HG03139 (cell line): ENCODE results near the gene GCAT.

Experiments used
- ATAC-seq: cut with Tn5 transposase; IDR thresholded peaks from one replicate; pipeline ENCODE4 v1.9.1; 2021; ENCODE audit not compliant: unreplicated experiment

The GCAT gene

DNA sequence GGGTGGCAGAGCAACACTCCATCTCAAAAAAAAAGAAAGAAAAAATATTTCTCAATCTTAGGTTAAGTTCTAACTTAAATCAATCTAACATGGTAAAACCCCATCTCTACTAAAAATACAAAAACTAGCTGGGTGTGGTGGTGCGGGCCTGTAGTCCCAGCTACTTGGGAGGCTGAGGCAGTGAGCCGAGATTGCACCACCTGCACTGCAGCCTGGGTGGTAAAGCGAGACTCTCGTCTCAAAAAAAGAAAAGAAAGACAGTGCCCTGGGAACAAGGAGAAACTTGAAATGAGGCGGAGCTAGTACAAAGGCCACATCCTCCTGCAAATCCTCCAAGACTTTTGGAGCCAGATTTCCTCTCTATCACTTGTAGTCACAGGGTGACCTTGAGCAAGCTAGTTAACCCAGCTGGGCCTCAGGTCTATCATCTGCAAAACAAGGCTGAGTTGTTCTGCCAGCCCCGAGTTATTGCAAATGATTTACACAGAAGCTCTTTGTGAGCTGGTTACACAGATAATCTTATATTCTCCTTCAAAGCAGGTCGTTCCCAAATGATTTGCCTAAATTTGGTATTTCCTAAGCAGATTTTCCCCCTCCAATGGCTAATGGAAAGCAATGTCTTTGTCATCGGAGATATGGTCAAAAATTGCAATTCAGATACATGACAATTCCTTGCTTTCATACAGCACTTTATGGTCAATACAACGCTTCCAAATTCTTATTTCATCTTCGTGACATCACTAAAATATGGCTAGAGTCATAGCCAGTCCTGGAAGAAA is 34.5 kb downstream of the GCAT start:
- ATAC-seq, result no peak

DNA sequence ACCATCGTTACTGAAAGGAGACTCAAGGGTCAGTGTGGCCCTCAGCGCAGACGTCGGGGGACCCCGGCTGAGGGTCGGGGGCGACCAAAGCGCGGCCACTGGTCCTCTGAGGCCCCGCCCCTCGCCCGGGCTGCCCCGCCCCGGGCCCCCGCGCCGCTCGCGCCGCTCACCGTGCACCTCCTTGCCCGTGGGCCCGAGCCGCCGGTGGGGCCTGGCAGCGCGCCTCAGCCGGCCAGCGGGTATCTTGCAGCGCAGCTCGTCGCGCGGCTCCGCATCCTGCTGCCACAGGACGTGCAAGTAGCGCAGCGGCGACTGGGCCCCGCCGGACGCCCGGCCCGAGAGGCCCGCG is 36.0 kb downstream of the GCAT start:
- ATAC-seq, result peak; percentile 44

DNA sequence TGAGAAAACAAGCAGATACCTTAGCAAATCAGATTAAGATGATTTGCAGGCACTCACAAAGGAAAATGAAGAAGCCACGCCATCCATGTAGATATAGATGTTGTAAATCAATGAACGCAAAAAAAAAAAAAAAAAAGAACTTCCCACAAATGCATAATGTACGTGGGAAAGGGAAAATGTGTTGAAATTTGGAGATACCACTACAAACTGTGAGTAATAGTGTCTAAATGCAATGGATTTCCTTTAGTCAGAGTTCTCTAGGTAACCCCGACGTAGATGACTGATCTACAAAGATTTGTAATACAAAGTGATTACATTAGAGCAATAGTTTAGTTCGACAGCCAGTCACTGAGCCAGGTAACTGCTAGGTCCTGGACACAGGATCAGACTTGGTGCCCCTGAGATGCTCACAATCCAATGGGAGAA is 37.2 kb downstream of the GCAT start:
- ATAC-seq, result no peak

DNA sequence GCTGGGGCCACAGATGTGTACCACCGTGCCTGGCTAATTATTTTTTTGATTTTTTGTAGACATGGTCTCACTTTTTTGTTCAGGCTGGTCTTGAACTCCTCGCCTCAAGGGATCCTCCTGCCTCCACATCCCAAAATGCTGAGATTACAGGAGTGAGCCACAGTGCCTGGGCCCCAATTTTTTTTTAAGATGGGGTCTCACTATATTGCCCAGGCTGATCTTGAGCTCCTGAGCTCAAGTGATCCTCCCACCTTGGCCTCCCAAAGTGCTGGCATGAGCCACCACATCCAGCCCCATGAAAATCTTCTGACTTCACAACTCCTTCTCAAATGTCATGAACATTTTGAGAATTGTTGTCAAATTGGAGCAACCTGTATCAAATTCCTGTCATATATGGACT is 38.7 kb downstream of the GCAT start:
- no peak for ATAC-seq

DNA sequence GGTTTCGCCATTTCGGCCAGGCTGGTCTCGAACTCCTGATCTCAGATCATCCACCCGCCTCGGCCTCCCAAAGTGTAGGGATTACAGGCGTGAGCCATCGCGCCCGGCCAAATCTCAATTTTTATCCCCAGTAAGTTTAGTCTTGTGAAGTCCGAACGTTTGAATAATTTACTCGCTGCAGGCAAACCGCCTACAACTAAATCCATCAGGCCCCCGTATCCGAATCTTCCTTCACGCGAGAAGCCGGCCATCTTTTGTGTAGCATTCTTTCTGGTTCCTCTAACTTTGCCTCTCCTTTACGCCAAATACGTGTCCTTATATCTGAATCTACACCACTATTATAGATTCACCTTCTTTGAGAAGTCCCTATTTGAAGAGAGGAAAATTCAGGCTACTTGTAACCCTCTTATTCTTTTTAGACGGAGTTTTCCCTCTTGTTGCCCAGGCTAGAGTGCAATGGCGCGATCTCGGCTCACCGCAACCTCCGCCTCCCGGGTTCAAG is 40.9 kb downstream of the GCAT start:
- no peak for ATAC-seq

DNA sequence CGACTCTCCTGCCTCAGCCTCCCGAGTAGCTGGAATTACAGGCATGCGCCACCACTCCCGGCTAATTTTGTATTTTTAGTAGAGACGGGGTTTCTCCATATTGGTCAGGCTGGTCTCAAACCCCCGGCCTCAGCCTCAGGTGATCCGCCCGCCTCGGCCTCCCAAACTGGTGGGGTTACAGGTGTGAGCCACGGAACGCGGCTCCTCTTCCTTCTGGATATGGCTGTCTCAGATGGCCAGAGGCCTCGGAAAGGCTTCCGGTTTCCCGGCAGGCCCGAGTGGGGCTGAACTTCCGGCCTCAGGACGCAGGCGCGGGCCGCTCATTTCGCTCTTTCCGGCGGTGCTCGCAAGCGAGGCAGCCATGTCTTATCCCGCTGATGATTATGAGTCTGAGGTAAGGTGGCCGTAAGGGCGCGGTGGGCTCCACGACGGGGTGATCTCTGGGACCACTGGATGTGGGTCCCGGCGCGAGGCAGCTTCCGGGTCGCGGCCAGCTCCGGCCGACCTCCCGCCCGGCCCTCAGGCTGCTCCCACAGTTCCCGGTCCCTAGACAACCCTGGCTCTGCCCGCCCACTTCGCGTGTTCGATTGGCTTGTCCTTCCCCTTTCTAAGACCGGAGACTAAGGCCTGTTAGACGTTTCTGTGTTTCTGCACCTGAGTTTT is 41.5 kb downstream of the GCAT start, which contains the start of gene EIF3L:
Gene EIF3L, plus strand, starts transcription at position 331 of the 663 bp plus-strand sequence. Its CDS starts 31 bp downstream, at position 362.
- ATAC-seq, result peak; percentile 51

DNA sequence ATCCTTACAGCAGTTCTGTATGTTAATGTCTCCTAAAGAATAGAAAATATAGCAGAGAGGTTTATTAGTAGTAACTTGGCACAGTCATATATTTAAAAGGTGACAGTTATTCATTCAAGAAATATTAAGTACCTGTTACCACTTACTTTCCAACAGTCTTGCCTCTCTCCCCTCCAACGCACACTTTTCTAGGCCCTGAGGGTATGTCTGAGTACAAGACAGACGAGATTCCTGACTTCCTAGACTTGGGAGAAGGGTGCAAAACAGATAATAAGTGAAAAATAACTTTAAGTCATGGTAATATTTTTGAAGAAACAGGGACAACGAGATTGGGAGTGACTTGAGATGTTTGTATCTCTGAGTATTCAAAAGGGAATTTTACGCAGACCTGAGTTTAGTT is 43.1 kb downstream of the GCAT start:
- ATAC-seq, result no peak

DNA sequence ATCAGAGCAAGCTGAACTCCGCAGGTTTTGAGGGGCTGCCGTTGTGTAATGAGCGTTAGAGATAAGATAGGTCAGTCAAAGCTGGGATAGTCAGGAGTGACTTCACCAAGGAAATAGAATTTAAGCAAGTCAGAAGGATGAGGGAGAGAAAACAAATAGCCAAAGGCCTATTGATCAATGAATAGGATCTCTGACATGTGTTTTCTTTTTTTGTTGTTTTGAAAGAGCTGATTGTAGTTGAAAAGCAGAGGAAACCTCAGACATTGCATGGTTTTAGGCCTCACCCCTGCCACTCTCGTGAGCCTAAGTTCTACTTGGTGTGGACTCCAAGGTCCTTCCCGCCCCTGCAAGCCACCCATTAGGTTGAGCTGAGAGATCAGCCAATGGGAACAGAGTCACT is 44.7 kb downstream of the GCAT start:
- ATAC-seq, result no peak

DNA sequence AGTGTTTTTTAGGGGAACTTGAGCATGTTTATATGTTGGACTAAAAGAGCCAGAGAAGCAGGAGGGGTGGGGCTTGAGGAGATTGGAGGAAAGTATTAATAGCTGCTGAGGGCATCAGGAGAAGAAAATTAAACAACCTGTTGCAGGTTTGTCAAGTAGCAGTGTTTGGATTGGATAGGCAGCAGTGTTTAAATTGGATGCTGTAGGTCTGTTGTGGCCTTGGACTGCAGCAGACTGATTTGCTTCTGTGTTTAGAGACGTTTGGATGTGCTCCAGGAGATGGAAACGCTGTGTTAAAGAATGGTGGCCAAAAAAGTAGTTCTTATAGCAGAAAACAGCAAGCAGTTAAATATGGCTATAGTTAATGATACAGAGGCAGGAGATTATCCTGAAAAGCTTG is 47.2 kb downstream of the GCAT start:
- no peak for ATAC-seq

DNA sequence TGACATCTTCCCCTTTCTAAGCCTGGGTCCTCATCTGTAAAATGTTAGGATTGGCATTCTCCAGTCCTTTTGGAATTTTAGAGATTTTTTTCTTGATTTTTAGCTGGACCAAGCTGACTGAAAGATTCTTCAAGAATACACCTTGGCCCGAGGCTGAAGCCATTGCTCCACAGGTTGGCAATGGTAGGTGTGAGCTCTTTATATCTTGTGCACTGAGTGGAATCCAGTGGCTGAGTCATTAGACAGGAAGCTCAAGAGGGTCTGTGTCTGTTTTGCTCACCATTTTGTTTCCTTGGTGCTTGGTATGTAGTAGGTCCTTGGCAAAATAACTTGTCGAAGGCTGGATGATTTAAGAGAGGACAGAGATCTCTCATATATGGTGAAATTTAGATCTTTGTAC is 47.7 kb downstream of the GCAT start:
- no peak for ATAC-seq

DNA sequence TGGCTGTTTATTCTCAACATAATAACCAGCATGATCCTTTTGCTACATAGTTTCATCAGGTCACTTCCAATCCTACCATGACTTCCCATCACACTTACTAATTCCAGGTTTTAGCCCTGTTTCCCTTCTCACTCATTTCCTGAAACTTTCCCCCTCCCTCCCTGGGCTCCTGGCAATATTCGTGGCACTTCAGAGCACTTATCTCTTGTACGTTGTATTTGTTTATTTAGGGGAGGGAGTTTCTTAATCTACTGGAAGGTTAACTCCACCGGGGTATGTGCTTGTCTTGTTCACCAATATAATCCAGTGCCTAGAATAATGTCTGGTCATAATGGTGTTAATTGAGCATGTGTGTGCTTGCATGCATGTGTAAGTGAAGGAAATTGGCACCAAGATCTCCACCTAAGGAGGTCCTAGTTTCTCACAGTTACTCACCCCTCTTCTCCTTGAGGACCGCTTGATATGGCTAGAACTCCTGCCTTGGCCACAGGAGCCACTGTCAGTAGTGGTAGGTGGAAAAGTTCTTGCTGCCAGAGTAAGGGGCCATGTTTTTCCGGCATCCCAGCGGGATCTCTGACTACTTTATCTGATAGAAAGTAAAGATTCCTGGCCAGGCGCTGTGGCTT is 53.2 kb downstream of the GCAT start:
- ATAC-seq, result no peak

DNA sequence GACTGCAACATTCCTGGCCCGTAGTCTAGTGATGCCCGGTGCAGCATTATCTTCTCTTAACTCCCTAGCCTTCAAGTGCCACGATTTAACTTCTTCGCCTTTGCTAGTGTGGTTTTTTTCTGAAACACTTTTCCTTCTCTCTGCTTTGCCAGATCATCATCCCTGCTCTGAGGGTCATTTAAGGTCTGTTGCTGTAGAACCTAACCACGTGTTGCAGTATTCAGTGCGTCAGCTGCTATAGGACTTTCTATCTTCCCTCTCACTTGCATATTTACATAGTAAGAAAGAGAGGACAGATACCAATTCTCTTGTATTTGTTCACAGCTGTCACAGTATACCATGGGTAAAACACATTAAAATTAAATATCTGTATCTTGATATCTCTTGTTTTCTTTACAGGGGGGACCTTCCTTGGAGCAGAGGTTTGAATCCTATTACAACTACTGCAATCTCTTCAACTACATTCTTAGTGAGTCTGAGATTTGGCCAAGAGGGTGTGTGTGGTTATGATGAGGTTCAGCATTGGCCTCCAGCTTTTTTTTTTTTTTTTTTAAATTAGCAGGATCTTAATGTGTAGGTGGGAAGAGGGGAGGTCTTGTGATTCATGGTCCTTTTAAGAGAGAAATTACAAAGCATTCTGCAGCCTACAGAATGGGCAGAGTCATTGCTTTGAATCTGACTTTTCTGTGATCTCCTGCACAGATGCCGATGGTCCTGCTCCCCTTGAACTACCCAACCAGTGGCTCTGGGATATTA is 55.0 kb downstream of the GCAT start:
- ATAC-seq, result no peak

DNA sequence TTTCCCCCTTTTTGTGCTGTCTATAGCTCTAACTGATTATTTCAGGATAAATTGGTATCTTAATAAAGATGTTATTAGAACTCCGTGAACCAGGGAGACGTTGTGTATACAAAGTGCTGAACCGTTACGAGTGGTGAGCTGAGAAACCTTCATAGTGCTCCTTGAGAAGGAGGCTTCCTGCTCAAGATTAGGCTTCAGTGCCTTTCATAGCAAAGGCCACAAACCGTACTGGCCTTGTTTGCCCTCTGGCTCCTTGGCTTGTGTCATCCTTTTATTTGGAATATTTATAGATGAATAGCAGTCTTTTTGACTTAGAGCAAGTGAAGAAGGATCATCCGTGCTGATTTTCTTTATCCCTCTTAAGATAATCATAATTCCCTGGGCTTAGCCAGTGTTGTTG is 57.8 kb downstream of the GCAT start:
- ATAC-seq, result no peak
